ENCODE results near the gene RASGRP1. TPM values are rescaled to one million over a fixed set of nuclear protein-coding genes. Genes with fewer than 3 reads are reported as not detected.

The RASGRP1 gene
- polyA plus RNA-seq, 1 of the 3 experiments (the other 2 are of a cell fraction), result 0.03 TPM

- no peak overlapping the region for H3K4me3 ChIP-seq (ENCODE audit: low read depth in 2 of 2, low read length in 1 of 2)
- no peak overlapping the region for H3K9ac ChIP-seq
- POLR2A ChIA-PET, result no interaction called here
- DNase-seq, result no peak
- H3K27me3 ChIP-seq (ENCODE audit: insufficient read depth), result peaks cover under 1% of the 10 kb centered on the region
- no peaks in the 10 kb centered on the region for H4K20me1 ChIP-seq (ENCODE audit: insufficient read depth)
- H3K4me1 ChIP-seq (ENCODE audit: control insufficient read depth in 1 of 2, insufficient read depth in 2 of 2, low read depth in 1 of 2, low read length in 1 of 2), result no peaks in the 10 kb centered on the region
- no peaks in the 10 kb centered on the region for H3K36me3 ChIP-seq (replicated peaks in 1 of 2; ENCODE audit: control insufficient read depth in 1 of 2, insufficient read depth in 2 of 2, low read length in 1 of 2)
- no peaks in the 10 kb centered on the region for H3K9me2 ChIP-seq
- H3K27ac ChIP-seq (ENCODE audit: low read depth in 2 of 2, low read length in 1 of 2), result no peak overlapping the region
- no peak overlapping the region for H3K4me2 ChIP-seq
- TF ChIP-seq RFX5 (IDR thresholded peaks at IDR 0.05; ENCODE audit: low read length) (no peak), USF2 (IDR thresholded peaks at IDR 0.05; ENCODE audit: borderline replicate concordance, low read depth, low read length) (no peak), GABPA (IDR thresholded peaks at IDR 0.05; ENCODE audit: low read depth) (no peak), ELF1 (IDR thresholded peaks at IDR 0.05) (no peak), CHD2 (IDR thresholded peaks at IDR 0.05; ENCODE audit: low read length, partially characterized antibody) (no peak), NFIC (IDR thresholded peaks at IDR 0.05; ENCODE audit: borderline replicate concordance) (no peak), NRF1 (IDR thresholded peaks at IDR 0.05; ENCODE audit: low read depth, low read length) (no peak), EZH2phosphoT487 (IDR thresholded peaks at IDR 0.05; ENCODE audit: borderline replicate concordance, low read depth) (no peak), FOXM1 (IDR thresholded peaks at IDR 0.05; ENCODE audit: low read depth) (no peak)
- H3K9me3 ChIP-seq, result no peaks in the 10 kb centered on the region
- H3F3A ChIP-seq (replicated peaks; ENCODE audit: insufficient read depth), result no peaks in the 10 kb centered on the region
- no peak overlapping the region for H2AFZ ChIP-seq (ENCODE audit: low read depth)
- H3K79me2 ChIP-seq (ENCODE audit: insufficient read depth), result no peaks in the 10 kb centered on the region
- WGBS (ENCODE audit: low lambda C conversion rate), result 73% methylated on average over 4 of the region's 4 CpGs
- CTCF ChIA-PET, result interaction anchor here (1.1 to 1.5 kb wide), 3 partner anchors 12 to 97 kb away, joined by 3 to 4 read pairs (median 4); no protein-coding TSS in a partner anchor
Observed at GRCh38 chr15:38611228-38611627, 46.6 kb upstream of the RASGRP1 start.

GRCh38 chr15:38610748-38611147, 46.1 kb upstream of the RASGRP1 start:
- H3K4me1 ChIP-seq (ENCODE audit: control insufficient read depth in 1 of 2, insufficient read depth in 2 of 2, low read depth in 1 of 2, low read length in 1 of 2), result no peaks in the 10 kb centered on the region
- POLR2A ChIA-PET, result no interaction called here
- H3K9me2 ChIP-seq, result no peaks in the 10 kb centered on the region
- CTCF ChIA-PET, result interaction anchor here (1.2 to 1.5 kb wide), 2 partner anchors 12 to 97 kb away, joined by 3 to 4 read pairs; no protein-coding TSS in a partner anchor
- H3K9ac ChIP-seq, result no peak overlapping the region
- H3K27me3 ChIP-seq (ENCODE audit: insufficient read depth), result peaks cover 5% of the 10 kb centered on the region
- no peaks in the 10 kb centered on the region for H3K9me3 ChIP-seq
- H4K20me1 ChIP-seq (ENCODE audit: insufficient read depth), result no peaks in the 10 kb centered on the region
- no peak overlapping the region for H2AFZ ChIP-seq (ENCODE audit: low read depth)
- no peaks in the 10 kb centered on the region for H3K36me3 ChIP-seq (replicated peaks in 1 of 2; ENCODE audit: control insufficient read depth in 1 of 2, insufficient read depth in 2 of 2, low read length in 1 of 2)
- TF ChIP-seq EP300 (IDR thresholded peaks at IDR 0.05; ENCODE audit: borderline replicate concordance in 1 of 2, low read depth in 1 of 2, low read length in 1 of 2), result no peak
- no peak for TF ChIP-seq NFIC (IDR thresholded peaks at IDR 0.05; ENCODE audit: borderline replicate concordance)
- TF ChIP-seq USF2 (IDR thresholded peaks at IDR 0.05; ENCODE audit: borderline replicate concordance, low read depth, low read length), result no peak
- TF ChIP-seq IRF3 (IDR thresholded peaks at IDR 0.05; ENCODE audit: low read depth, low read length), result no peak
- TF ChIP-seq GATA2 (CRISPR knock-in tag; IDR thresholded peaks at IDR 0.05), result no peak
- TF ChIP-seq RAD21 (IDR thresholded peaks at IDR 0.05; ENCODE audit: low read length), result no peak
- TF ChIP-seq REST (IDR thresholded peaks at IDR 0.05; ENCODE audit: low read depth, low read length), result no peak
- TF ChIP-seq FOXM1 (IDR thresholded peaks at IDR 0.05; ENCODE audit: low read depth), result no peak
- TF ChIP-seq CTCF (IDR thresholded peaks at IDR 0.05), result no peak
- no peak for TF ChIP-seq JUND (IDR thresholded peaks at IDR 0.05)
- no peak for TF ChIP-seq NRF1 (IDR thresholded peaks at IDR 0.05; ENCODE audit: low read depth, low read length)
- TF ChIP-seq PBX3 (IDR thresholded peaks at IDR 0.05), result no peak
- TF ChIP-seq SIN3A (IDR thresholded peaks at IDR 0.05; ENCODE audit: borderline replicate concordance, low read depth, low read length), result no peak
- no peak overlapping the region for H3K27ac ChIP-seq (ENCODE audit: low read depth in 2 of 2, low read length in 1 of 2)
- no peak for DNase-seq
- WGBS (ENCODE audit: low lambda C conversion rate), result 70% methylated on average over 7 of the region's 7 CpGs
- H3F3A ChIP-seq (replicated peaks; ENCODE audit: insufficient read depth), result no peaks in the 10 kb centered on the region
- no peak overlapping the region for H3K4me3 ChIP-seq (ENCODE audit: low read depth in 2 of 2, low read length in 1 of 2)
- H3K79me2 ChIP-seq (ENCODE audit: insufficient read depth), result no peaks in the 10 kb centered on the region
- no peak overlapping the region for H3K4me2 ChIP-seq

All from SK-N-SH (cell line).